Stimulated activated CD8-positive, alpha-beta memory T cell treated with anti-CD3 and anti-CD28 coated beads, Interleukin-4, amount 100 ng/mL, for 24 hours (primary cell): ENCODE results near the gene ISG15.
"Not testable (repeated sequence)": the region's sequence is repeated elsewhere in the genome, so short reads cannot be mapped to it uniquely, and the experiment has no call there.

Experiments
- DNase-seq: peaks from one replicate; pipeline ENCODE4 v3.0.0-alpha.2; 2020; ENCODE audit warnings: low read depth

Gene ISG15

DNA sequence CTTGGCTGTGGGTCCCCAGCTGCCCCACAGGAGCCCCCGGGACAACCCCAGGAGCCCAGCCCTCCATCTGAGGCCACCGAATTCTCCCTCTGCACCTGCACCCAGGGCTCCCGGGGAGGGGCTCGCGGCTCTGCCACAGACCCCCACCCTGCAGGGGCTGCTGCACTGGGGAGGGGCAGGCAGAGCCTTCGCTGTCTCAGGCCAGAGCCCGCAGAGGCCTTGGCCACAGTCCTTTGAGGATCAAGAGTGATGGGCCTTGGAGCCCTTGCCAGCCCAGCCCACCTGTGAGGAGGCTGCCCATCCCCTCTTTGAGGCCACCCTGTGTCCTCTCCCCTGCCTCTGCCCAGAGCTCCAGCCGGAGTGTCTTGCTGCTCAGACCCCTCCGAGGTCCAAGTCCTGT is 37.9 kb upstream of the ISG15 start:
- DNase-seq, result no peak

GRCh38 chr1:975896-976683 is 37.2 kb upstream of the ISG15 start:
- DNase-seq, result peak; percentile 43

- DNase-seq, result not testable (repeated sequence)
Observed at GRCh38 chr1:976791-977190, 36.5 kb upstream of the ISG15 start.

DNA sequence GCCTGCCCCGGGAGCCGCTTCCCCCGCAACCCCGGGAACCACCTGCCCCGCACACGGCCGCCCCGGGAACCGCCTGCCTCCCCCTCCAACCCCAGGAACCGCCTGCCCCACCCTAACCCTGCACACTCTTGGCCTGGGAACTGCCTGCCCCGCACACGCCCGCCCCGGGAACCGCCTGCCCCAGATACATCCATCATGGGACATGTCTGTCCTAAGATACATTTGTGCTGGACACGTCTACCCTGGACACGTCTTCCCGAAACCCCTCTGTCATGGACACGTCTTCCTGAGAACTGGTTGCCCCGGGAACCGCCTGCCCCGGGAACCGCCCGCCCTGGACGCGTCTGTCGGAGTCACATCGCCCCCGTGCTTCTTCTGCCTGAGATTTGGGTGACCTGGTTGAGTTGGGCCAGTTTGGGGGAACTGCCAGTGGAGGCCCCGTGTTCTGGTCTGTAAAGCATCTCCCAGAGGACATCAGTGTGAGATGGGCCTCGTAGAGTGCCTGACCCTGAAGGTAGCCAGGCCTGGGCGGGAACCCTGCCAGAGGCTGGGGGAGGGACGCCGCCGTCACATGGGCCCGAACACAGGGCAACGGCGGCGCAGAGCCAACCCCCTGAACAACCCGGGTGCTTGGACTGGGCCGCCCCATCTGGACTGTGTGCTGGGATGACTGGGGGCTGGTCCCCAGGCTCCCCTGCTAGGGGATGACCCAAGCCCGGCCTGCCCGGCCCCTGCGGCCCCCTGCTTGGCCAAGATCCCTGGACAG is 35.0 kb upstream of the ISG15 start:
- DNase-seq, result no peak

DNA sequence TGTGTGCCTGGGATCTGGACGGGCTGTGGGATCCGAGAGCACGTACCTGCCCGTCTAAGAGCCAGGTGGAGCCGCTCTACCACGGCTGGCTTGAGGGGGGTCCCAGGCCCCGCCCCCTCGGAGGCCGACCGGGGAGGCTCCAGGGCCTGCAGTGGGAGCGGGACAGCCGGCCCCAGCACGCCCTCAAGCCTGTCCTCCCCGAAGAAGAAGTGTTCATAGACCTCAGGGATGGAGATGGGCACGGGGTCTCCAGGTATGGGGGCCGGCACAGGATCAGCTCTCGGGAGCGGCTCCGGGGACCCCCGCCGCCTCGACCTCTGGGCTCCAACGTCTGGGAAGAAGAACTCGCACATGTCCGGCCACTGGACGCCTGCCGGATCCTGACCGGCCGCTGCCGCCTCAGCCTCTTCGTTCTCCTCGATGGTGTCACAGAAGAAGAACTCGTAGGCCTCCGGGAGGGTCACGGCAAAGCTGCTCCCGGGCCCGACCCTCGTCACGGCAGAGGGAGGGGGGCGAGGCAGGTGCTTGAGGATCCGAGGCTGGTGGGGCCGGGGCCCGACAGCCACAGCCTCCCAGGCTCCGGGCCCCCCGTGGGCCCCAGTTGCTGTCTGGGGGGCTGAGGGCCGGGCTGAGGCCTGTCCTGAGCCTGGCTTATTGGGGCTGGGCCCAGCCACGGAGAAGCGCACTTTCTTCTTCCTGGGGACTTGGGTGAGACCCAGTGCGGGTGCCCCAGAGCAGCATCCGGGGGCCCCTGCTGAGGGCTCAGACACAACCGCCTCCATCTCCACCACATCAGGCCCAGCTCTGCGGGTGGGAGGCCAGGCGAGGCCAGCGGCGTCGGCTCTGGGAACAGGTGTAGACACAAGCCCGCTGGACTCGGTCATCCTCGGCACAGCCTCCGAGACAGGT is 34.2 kb upstream of the ISG15 start:
- DNase-seq, result no peak

DNA sequence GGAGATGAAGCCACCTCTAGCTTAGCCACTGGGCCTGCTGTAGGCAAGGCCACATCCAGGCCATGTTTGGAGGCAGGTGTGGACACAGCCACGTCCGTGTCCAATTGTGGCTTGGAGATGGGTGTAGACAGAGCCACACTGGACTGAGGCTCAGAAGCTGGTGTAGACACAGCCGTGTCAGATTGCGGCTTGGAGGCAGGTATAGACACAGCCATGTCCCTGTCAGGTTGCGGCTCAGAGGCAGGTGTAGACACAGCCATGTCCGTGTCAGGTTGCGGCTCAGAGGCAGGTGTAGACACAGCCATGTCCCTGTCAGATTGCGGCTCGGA is 33.6 kb upstream of the ISG15 start:
- no peak for DNase-seq

- no peak for DNase-seq
Observed at GRCh38 chr1:980137-980571, 33.1 kb upstream of the ISG15 start.

DNA sequence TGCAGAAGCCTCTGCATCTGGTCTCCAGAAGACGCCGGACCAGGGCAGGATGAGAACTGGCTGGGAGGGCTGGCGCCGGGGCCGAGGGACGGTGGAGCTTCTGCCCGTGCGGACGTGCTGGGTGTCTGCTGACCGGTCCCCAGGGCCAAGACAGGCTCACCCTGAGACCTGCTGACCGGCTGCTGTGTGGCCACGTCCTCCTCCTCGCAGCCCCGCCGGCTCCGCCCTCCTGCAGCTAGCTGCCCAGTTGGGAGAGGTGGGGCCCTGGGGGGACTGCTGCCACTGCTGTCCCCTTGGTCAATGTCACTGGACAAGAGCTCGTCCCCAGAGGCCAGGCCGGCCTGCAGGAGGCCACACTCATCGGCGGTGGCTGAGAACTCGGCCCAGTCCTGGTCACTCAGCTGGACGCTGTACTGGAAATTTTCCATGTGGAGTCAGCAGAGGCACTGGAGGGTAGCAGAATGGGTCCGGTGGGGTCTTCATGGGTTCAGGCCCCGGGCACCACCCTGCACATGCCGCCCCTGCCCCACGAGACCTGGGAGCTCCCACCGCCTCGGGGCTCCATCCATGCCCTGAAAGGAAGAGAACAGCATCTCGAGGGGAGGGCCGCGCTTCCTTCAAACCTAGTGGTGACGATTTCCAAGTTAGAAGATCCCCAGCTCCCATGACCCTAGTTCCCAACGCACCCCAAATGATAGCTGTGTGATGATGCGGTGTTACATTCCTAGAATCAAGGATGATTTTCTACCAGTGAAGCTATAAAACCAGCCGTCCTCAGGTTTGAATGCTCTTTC is 32.5 kb upstream of the ISG15 start:
- DNase-seq, result no peak

DNA sequence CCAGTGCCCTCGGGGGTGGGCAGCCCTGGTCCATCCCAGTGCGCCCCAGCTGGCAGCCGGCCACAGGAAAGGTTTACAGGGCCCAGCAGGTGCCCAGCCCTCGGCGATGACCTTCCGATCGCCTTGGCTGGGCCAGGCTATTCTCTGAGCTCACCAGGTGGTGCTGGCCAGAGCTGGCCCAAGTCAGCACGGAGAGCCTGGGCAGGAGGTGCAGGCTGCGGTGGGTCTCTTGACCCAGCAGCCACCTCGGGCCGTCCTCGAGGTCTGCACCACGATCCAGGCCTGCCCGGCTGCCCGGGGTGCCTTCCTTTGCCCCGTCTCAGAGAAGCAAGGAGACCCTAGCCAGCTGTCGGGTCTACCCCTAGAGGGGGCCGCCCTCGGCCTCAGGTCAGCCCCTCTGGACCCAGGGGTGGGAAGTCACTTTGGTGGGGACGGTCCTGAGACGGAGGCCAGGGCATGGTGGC is 31.8 kb upstream of the ISG15 start:
- no peak for DNase-seq

DNA sequence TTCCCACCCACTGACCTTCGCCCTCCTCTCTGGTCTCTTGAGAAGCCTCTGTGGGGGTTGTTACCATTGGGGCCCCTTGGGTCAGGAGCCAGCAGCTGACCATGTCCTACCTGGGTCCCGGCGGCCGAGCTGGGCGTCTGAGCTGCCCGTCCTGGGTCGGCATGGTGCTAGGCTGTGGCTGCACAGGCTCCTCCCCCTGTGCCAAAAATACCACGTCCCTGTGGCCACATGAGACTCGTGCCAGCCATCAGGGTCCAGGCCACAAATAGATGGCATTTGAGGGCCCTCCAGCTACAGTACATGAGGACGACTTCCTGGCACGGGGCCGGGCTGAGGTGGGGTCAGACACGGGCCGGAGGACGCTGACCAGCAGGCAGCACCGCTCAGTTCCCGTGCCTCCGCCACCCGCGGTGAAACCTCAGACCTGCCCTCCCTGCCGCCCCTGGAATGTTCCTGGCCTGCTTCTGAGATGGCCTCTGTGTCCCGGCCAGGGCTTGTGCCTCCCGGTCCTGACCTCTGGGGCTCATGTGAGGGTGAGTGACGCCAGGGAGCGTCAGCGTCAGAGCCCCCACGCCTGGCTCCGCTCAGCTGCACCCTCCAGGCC is 31.2 kb upstream of the ISG15 start, which contains the start of gene PERM1:
TSS of gene PERM1 (minus strand) at position 139 of the 604 bp plus-strand sequence. CDS start 1,064 bp downstream, outside the sequence.
- DNase-seq, result no peak

DNA sequence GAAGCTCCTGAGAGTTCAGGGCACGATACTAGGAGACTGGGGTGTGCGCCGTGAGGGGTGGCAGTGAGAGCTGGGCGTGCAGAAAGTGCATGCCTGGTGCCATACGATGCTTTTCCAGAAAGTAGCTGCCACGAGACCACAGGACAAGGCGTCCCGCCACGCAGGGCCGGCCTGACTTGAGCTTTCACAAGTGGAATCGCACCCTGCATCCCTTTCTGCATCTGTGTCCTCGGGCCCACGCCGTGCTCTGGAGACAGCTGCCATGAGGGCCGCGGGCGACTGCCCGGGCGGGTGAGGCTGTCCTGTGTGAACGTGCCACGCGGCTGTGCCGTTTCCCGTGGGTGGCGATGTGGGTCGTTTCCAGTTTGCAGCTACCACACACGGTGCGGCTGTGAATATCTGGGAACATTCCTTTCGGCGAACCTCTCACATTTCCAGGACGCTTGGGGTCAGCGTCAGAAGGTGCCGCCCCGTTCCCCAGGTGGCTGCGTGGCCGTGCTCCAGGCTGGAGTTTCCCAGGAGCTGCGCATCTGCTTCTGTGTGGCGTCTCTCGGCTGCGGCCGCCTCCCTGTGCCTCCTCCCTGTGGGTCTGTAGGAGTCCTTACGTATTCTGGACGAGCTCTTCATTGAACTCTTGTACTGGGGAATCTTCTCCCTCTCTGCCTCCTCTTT is 30.4 kb upstream of the ISG15 start:
- no peak for DNase-seq

DNA sequence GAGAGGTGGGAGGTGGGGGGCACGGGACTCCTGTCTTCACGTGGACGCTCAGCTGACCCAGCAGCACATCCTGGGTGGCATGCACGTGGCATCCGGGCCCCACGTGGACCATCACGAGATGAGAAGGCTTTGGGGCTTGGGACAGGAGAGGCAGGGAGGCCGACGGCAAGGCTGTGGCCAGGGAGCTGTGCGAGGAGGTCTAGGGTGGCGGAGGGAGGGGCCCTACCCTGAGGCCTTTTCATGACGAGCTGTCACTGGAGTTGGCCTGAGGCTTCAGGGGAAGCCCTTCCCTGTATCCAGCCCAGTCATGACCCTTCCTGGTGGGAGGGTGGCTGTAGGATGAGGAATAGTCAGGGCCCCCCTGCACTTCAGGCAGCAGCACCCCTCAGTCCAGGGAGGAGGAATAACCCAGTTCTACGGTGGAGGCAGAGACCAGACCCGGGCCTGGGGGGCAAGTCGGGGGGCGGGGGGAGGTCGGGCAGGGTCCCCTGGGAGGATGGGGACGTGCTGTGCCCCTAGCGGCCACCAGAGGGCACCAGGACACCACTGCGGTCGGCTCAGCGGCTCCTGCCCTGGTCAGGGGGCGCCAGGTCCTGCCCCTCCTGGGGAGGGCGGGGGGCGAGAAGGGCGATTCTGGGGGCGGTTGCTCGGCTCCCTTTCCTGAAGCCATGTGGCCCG is 29.4 kb upstream of the ISG15 start:
- DNase-seq, result peak; percentile 51

- DNase-seq, result no peak
Observed at GRCh38 chr1:984476-984814, 28.9 kb upstream of the ISG15 start.

DNA sequence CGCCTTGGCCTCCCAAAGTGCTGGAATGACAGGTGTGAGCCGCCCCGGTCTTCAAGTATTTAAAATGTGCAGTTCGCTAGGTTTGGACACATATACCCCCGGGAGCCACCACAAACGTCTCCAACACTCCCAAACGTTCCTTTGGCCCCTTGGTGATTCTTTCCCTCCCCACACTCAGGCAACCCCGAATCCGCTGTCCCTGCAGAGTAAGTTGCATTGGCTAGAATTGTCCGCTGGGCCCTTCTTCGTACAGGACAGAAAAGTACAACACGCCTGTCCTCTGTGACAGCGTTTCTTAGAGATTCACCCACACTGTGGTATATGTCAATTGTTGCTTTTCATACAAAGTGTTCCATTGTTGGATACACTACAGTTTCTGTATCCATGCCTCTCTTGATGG is 28.2 kb upstream of the ISG15 start:
- DNase-seq, result no peak

- not testable (repeated sequence) for DNase-seq
Observed at GRCh38 chr1:988061-988460, 25.2 kb upstream of the ISG15 start.

GRCh38 chr1:991275-991674 is 22.0 kb upstream of the ISG15 start:
- DNase-seq, result not testable (repeated sequence)

DNA sequence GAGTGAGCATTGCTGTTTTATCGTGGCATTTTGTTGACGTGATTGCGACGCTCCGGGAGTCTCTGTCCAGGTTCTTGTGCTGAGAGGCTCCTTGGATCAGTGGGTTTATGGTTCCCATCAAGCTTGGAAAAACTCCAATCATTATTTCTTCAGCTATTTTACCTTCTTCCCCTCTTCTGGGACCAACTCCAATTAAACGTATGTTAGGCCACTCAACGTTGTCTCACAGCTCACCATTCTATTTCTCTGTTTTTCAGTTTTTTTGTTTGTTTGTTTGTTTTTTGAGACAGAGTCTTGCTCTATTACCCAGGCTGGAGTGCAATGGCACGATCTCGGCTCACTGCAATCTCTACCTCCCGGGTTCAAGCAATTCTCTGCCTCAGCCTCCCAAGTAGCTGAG is 21.4 kb upstream of the ISG15 start:
- DNase-seq, result no peak

DNA sequence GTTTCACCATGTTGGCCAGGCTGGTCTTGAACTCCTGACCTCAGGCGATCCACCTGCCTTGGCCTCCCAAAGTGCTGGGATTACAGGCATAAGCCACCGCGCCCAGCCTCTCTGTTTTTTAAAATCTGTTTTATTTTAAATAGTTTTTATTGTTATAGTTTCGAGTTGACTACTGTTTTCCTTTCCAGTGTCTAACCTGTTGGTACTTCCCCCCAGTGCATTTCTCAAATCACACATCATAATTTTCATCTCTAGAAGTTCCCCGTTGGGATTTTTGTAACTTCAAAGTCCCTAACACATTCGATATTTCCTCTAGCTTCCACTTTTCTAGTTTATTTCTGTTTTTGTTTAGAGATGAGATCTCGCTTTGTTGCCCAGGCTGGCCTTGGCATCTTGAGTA is 20.9 kb upstream of the ISG15 start:
- no peak for DNase-seq

DNA sequence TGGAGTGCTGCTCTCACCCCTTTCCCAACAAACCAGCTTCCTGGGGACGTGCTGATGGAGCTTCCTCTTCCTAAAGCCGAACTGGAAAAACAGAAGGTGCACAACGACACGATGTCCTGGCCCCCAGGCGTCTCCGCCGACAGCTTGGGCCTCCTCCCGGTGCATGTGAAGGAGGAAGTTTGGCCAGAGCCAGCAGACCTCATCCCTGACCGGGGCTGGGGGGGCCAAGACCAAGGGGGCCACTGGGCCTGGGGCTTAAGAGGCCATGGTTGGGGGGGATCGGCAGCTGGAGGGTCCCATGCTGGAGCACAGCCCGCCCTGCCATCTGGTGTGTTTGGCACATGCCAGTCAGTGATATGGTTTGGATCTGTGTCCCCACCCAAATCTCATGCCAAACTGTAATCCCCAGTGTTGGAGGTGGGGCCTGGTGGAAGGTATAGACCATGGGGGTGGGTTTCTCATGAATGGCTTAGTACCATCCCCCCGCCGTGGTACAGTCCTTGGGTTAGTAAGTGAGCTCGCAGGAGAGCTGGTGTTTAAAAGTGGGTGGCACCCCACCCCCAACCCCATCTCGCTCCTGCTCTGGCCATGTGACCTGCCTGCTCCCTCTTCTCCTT is 19.8 kb upstream of the ISG15 start:
- no peak for DNase-seq

DNA sequence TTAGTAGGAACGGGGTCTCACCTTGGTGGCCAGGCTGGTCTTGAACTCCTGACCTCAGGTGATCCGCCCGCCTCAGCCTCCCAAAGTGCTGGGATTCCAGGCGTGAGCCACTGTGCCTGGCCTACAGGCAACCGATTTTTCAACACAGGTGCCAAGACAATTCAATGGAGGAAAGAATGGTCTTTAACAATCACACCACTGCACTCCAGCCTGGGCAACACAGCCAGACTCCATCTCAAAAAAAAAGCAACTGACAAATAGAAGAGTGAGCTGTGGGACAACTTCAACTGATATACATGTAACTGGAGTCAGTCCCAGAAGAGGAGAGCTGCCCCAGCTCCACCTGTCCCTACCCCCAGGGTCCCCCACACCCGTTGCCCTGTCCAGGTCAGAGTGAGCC is 18.8 kb upstream of the ISG15 start:
- DNase-seq, result not testable (repeated sequence)
